ENCODE measurements around the gene RNF144A. TPM values are rescaled to one million over a fixed set of nuclear protein-coding genes. Genes with fewer than 3 reads are reported as not detected.

Gene RNF144A
- total and polyA plus RNA-seq, 2 experiments from 2014 or later: 2.8 to 14.7 TPM

- no peaks in the 10 kb centered on the region for H3F3A ChIP-seq (replicated peaks; ENCODE audit: low read depth)
- no peaks in the 10 kb centered on the region for H3K9me3 Mint-ChIP-seq
- no peak overlapping the region for H3K4me3 ChIP-seq
- H3K4me2 ChIP-seq: no peak overlapping the region
- no peak overlapping the region for H3K27ac ChIP-seq (ENCODE audit: low read depth)
- no peak overlapping the region for H2AFZ ChIP-seq
- TF ChIP-seq JUNB (IDR thresholded peaks at IDR 0.05; ENCODE audit: unreplicated experiment) (no peak), EZH2 (IDR thresholded peaks at IDR 0.05; ENCODE audit: low read depth, unreplicated experiment) (no peak), CREB1 (CRISPR knock-in tag; IDR thresholded peaks at IDR 0.05; ENCODE audit: low read depth) (no peak), EZH2phosphoT487 (IDR thresholded peaks at IDR 0.05; ENCODE audit: unreplicated experiment) (no peak), ZNF462 (CRISPR knock-in tag; IDR thresholded peaks at IDR 0.05) (no peak)
- no peaks in the 10 kb centered on the region for H3K79me2 ChIP-seq (replicated peaks; ENCODE audit: insufficient read depth)
- no peaks in the 10 kb centered on the region for H3K27me3 ChIP-seq (ENCODE audit: insufficient read depth)
- no peaks in the 10 kb centered on the region for H3K36me3 ChIP-seq (ENCODE audit: insufficient read depth)
- peaks cover 12% of the 10 kb centered on the region for H3K4me1 Mint-ChIP-seq
- DNase-seq (ENCODE audit: low spot score): no peak
- no peaks in the 10 kb centered on the region for H4K20me1 ChIP-seq (replicated peaks; ENCODE audit: insufficient read depth)
- no peak overlapping the region for H3K4me3 Mint-ChIP-seq
- H3K27me3 Mint-ChIP-seq (ENCODE audit: insufficient read depth, low read depth, poor library complexity): peaks cover 3% of the 10 kb centered on the region
- H3K36me3 Mint-ChIP-seq (ENCODE audit: low read depth): peaks cover 5% of the 10 kb centered on the region; the same call in 1 of the 3 replicates
- no peak for ATAC-seq
- H3K27ac Mint-ChIP-seq: no peak overlapping the region
- no peaks in the 10 kb centered on the region for H3K9me2 ChIP-seq (ENCODE audit: insufficient read depth)
- H3K4me1 ChIP-seq (ENCODE audit: insufficient read depth): no peaks in the 10 kb centered on the region
These were observed 103.8 kb downstream of the RNF144A start for GRCh38 chr2:7020939-7021470.
